ENCODE results near the gene RITA1. TPM values are rescaled to one million over a fixed set of nuclear protein-coding genes. Genes with fewer than 3 reads are reported as not detected.
A peak's percentile ranks its signal among the peaks of the same experiment; 100 is the strongest.

The RITA1 gene
- total and polyA plus RNA-seq, 12 donors, result 17.5 to 84.1 (median 36.7) TPM

DNA sequence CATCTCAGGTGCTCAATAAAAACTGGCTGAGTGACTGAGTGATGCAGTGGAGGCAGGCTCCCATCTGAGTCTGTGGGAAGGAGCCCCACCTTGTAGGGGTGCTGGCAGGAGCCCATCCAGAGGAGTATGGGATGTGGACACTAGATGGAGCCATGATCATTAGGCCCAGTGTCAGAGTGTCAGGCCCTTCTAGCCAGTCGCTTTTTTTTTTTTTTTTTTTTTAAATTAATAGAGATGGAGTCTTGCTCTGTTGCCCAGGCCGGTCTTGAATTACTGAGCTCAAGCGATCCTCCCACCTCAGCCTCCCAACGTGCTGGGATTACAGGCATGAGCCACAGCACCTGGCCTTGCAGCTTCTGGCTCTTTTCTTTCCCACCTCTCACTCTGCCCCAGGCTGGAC lies 11.5 kb downstream of the RITA1 start:
- TF ChIP-seq CTCF (IDR thresholded peaks at IDR 0.05) (peak; percentile 50 to 74 (median 72)), POLR2A (IDR thresholded peaks at IDR 0.05) (no peak)
- H3K27me3 ChIP-seq, result no peaks in the 10 kb centered on the region
- peak overlapping the region in 1 of 5 donors; percentile 12 for H3K27ac ChIP-seq
- peaks cover 0 to 4% of the 10 kb centered on the region in 2 donors for H3K36me3 ChIP-seq (replicated peaks in 1 of 2)
- 3 to 8% (median 7%) methylated on average over 4 of the region's 4 CpGs for WGBS, 4 donors
- DNase-seq, result peak; percentile 78 to 92 (median 84)
- intact Hi-C loops (cut with DNase I), result loop anchor here in 1 of 2 donors (10.0 kb wide), 1 partner anchor 98 kb away; no protein-coding TSS in a partner anchor
- H3K4me1 ChIP-seq (replicated peaks in 1 of 2), result peaks cover 12 to 34% of the 10 kb centered on the region in 2 donors
- no peaks in the 10 kb centered on the region for H3K9me3 ChIP-seq (replicated peaks in 1 of 3)
- no peak overlapping the region for H3K4me3 ChIP-seq

DNA sequence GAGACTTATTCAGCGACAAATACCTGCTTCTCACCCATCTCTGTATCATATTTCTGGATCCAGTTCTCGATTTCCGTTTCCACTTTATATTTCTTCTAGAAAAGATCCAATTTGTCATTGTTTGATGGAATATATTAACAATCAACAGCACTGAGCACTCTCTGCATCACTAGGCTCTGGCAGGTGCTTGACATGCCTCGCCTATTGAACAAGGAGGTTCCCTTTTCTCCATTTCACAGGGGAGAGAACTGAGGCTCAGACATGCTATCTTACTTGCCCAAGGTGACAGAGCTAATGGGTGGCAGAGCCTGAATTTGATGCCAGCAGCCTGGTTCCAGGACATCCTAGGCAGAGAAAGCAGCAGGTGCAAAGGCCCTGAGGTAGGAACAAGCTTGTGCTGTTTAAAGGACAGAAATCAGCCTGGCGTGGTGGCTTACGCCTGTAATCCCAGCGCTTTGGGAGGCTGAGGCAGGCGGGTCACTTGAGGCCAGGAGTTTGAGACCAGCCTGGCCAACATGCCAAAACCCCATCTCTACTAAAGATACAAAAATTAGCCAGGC lies 12.1 kb downstream of the RITA1 start:
- Histone ChIP-seq H3K36me3 (replicated peaks in 1 of 2) (no peaks in the 10 kb centered on the region), H3K4me3 (no peak overlapping the region), H3K27me3 (no peaks in the 10 kb centered on the region), H3K4me1 (replicated peaks in 1 of 2) (peaks cover 12 to 34% of the 10 kb centered on the region in 2 donors), H3K9me3 (replicated peaks in 1 of 3) (no peaks in the 10 kb centered on the region), H3K27ac (no peak overlapping the region)
- TF ChIP-seq POLR2A (IDR thresholded peaks at IDR 0.05) (no peak), CTCF (IDR thresholded peaks at IDR 0.05) (no peak)
- 92 to 95% (median 93%) methylated on average over 8 of the region's 8 CpGs for WGBS, 4 donors
- DNase-seq, result no peak
- intact Hi-C loops (cut with DNase I), result loop anchor here in 1 of 2 donors (10.0 kb wide), 1 partner anchor 97 kb away; no protein-coding TSS in a partner anchor

- intact Hi-C loops (cut with DNase I), result loop anchor here in 1 of 2 donors (10.0 kb wide), 1 partner anchor 97 kb away; no protein-coding TSS in a partner anchor
- Histone ChIP-seq H3K4me3 (no peak overlapping the region), H3K36me3 (replicated peaks in 1 of 2) (no peaks in the 10 kb centered on the region), H3K27me3 (no peaks in the 10 kb centered on the region), H3K4me1 (replicated peaks in 1 of 2) (peaks cover 12 to 29% of the 10 kb centered on the region in 2 donors), H3K27ac (no peak overlapping the region), H3K9me3 (replicated peaks in 1 of 3) (no peaks in the 10 kb centered on the region)
- WGBS, 4 donors, result 55 to 63% (median 58%) methylated on average over 1 of the region's 1 CpG
- no peak for TF ChIP-seq CTCF (IDR thresholded peaks at IDR 0.05)
- TF ChIP-seq POLR2A (IDR thresholded peaks at IDR 0.05), result no peak
- no peak for DNase-seq
These were observed 12.8 kb downstream of the RITA1 start for GRCh38 chr12:113198296-113198695.

- no peak for DNase-seq
- Histone ChIP-seq H3K36me3 (replicated peaks in 1 of 2) (no peaks in the 10 kb centered on the region), H3K27ac (no peak overlapping the region), H3K4me3 (no peak overlapping the region), H3K27me3 (no peaks in the 10 kb centered on the region), H3K9me3 (replicated peaks in 1 of 3) (no peaks in the 10 kb centered on the region), H3K4me1 (replicated peaks in 1 of 2) (peaks cover 19 to 24% of the 10 kb centered on the region in 2 donors)
- no peak for TF ChIP-seq CTCF (IDR thresholded peaks at IDR 0.05)
- TF ChIP-seq POLR2A (IDR thresholded peaks at IDR 0.05), result no peak
- 78 to 90% (median 84%) methylated on average over 3 to 12 of the region's 12 CpGs for WGBS, 4 donors
- intact Hi-C loops (cut with DNase I), result loop anchor here in 1 of 2 donors (10.0 kb wide), 1 partner anchor 95 kb away; no protein-coding TSS in a partner anchor
These were observed 14.7 kb downstream of the RITA1 start for GRCh38 chr12:113200021-113200797.

Measured in adrenal gland (tissue), 12 donors.